ENCODE measurements around the gene RASL10B. TPM values are rescaled to one million over a fixed set of nuclear protein-coding genes. Genes with fewer than 3 reads are reported as not detected.

The RASL10B gene
- total RNA-seq, 2 donors from 2014 or later: 0.14 TPM; not detected in 1

Other genes with a start within 250 kb of the RASL10B start
- 10 to 100 TPM; 40.2 to 83.7 TPM for gene SLFN12L, start 194.0 kb upstream of the RASL10B start, total RNA-seq
- not detected for gene SLFN14, start 170.8 kb upstream of the RASL10B start, total RNA-seq
- gene PEX12, start 153.1 kb upstream of the RASL10B start, total RNA-seq: 1 to 10 TPM; 3.5 to 4.5 TPM
- gene AP2B1, start 144.3 kb upstream of the RASL10B start, total RNA-seq: 100 to 1,000 TPM; 158 to 171 TPM
- not detected for gene GAS2L2, start 21.6 kb downstream of the RASL10B start, total RNA-seq
- gene C17orf50, start 29.2 kb downstream of the RASL10B start, total RNA-seq: not detected
- not detected for gene MMP28, start 64.0 kb downstream of the RASL10B start, total RNA-seq
- gene TAF15, start 77.8 kb downstream of the RASL10B start, total RNA-seq: 100 to 1,000 TPM; 235 to 249 TPM
- 1 to 10 TPM in 1 of 2 donors, under 1 TPM in 1; 0.81 to 2.9 TPM for gene HEATR9, start 137.3 kb downstream of the RASL10B start, total RNA-seq
- gene CCL5, start 148.7 kb downstream of the RASL10B start, total RNA-seq: 100 to 1,000 TPM in 1 of 2 donors, 10 to 100 TPM in 1; 97.5 to 224 TPM
- 1 to 10 TPM; 1.3 to 3.5 TPM for gene RDM1, start 199.1 kb downstream of the RASL10B start, total RNA-seq
- gene LYZL6, start 212.1 kb downstream of the RASL10B start, total RNA-seq: not detected
- not detected for gene CCL16, start 249.9 kb downstream of the RASL10B start, total RNA-seq